ENCODE results near the gene EIF4E2.

DNA sequence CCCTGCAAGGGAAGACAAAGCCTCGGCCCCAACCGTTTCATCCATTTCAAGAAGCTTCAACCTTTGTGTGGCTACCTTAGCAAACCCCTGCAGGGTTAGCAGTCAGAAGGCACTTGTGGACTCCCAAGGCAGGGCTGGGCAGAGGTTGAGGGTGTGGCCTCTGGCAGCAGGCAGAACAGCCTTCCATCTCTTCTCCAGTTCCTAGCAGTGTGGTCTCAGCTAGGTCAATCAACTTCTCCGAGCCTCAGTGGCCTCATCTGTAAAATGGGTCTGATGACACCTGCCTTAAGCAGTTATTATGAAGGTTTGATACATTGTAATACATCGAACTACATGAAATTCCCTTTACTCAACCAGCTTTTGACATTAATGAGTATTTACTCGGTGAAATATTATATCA lies 37.1 kb upstream of the EIF4E2 start:
- TF ChIP-seq CTCF (conservative IDR thresholded peaks at IDR 0.05 in 1 of 2, IDR thresholded peaks at IDR 0.05 in 1 of 2; ENCODE audit: extremely low read depth in 1 of 2, insufficient read depth in 1 of 2, low read depth in 1 of 2, low read length in 2 of 2) (no peak), EZH2 (IDR thresholded peaks at IDR 0.05; ENCODE audit: borderline replicate concordance, low read length) (no peak)

Data from mammary epithelial cell (primary cell).